Activated naive CD4-positive, alpha-beta T cell treated with anti-CD3 and anti-CD28 coated beads, Interleukin-2, amount 50 U/mL, for 24 hours (primary cell): ENCODE measurements around the gene SNRNP200.
"Not testable (repeated sequence)": the region's sequence is repeated elsewhere in the genome, so short reads cannot be mapped to it uniquely, and the experiment has no call there.

Source experiments
- H3K27ac Mint-ChIP-seq: one replicate; pipeline ENCODE4 v1.8.0; 2021; ENCODE audit warnings: mild to moderate bottlenecking, mixed read lengths
- H3K27me3 Mint-ChIP-seq: one replicate; pipeline ENCODE4 v1.8.0; 2021; ENCODE audit warnings: mixed read lengths
- H3K36me3 Mint-ChIP-seq: one replicate; pipeline ENCODE4 v1.8.0; 2021; ENCODE audit warnings: mixed read lengths
- H3K4me1 Mint-ChIP-seq: one replicate; pipeline ENCODE4 v1.8.0; 2021; ENCODE audit warnings: mixed read lengths
- H3K4me3 Mint-ChIP-seq: one replicate; pipeline ENCODE4 v1.8.0; 2021; ENCODE audit warnings: mild to moderate bottlenecking, mixed read lengths
- H3K9me3 Mint-ChIP-seq: one replicate; pipeline ENCODE4 v1.8.0; 2021; ENCODE audit warnings: mixed read lengths

SNRNP200 gene

GRCh38 chr2:96265840-96266679 lies 39.3 kb downstream of the SNRNP200 start, which contains the start of the genes CIAO1 and TMEM127:
Gene CIAO1, plus strand, starts transcription at chr2:96266225. Its CDS starts 126 bp downstream, at chr2:96266351.
Gene TMEM127, minus strand, starts transcription at chr2:96265997. Its CDS starts 616 bp downstream, at chr2:96265381.
- peak within 1 kb of the TSS; percentile 93 for H3K27ac Mint-ChIP-seq
- peaks cover 11% of the 10 kb centered on the region for H3K36me3 Mint-ChIP-seq
- H3K4me1 Mint-ChIP-seq = peaks cover 54% of the 10 kb centered on the region
- no peaks in the 10 kb centered on the region for H3K9me3 Mint-ChIP-seq
- H3K27me3 Mint-ChIP-seq = no peaks in the 10 kb centered on the region
- H3K4me3 Mint-ChIP-seq = peak within 1 kb of the TSS; percentile 97

DNA sequence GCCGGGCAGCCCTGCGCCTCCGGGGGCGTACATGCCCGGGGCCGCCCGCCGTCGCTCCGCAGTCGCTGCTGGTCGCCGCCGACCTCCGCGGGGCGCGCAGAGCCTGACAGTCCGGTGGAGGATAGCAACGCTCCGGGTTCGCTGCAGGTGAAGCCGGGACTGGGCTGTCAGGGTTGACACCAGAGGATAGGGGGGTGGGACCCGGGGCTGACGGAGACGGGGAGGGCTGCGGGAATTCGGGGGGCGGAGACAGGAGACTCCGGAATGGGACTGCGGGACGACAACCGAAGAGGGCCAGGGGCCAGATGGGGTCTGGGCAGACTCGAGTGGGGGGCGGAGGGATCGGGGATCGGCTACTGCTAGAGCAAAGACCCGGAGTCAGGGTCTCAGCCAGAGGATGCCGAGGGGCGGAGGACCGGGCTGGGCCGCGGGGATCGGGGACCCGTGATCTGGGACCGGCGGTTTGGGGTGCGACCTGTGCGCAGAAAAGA lies 40.0 kb downstream of the SNRNP200 start:
- Mint-ChIP-seq H3K9me3 (no peaks in the 10 kb centered on the region), H3K4me1 (peaks cover 60% of the 10 kb centered on the region), H3K27ac (peak overlapping the region; percentile 46), H3K27me3 (no peaks in the 10 kb centered on the region), H3K36me3 (peaks cover 11% of the 10 kb centered on the region), H3K4me3 (peak overlapping the region; percentile 97)

- peaks cover 66% of the 10 kb centered on the region for H3K4me1 Mint-ChIP-seq
Measured at GRCh38 chr2:96264656-96265348, 40.5 kb downstream of the SNRNP200 start.

DNA sequence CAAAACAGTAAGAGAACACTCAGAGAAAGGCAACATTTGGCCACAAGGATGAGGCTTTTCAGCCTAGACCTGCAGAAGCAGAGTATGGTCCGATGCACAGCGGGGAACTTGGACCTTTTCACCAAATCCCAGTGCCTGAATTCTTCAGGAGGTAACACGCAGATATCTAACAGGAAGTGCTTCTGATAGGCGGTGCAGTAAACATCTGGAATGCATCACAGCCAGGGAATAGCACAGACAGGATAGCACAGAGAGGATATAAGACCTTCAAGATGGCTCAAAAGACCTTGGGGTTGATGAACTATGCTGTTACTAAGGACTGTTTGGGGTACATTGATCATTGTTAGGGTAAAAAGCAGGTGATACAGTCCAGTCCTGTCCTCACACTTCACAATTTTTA lies 41.3 kb downstream of the SNRNP200 start:
- H3K4me3 Mint-ChIP-seq = peak overlapping the region; percentile 91
- no peaks in the 10 kb centered on the region for H3K27me3 Mint-ChIP-seq
- H3K9me3 Mint-ChIP-seq = no peaks in the 10 kb centered on the region
- peaks cover 11% of the 10 kb centered on the region for H3K36me3 Mint-ChIP-seq
- H3K4me1 Mint-ChIP-seq = peaks cover 73% of the 10 kb centered on the region
- H3K27ac Mint-ChIP-seq = no peak overlapping the region

More at GRCh38 chr2:96264656-96265348, 40.5 kb downstream of the SNRNP200 start:
- Mint-ChIP-seq H3K27ac (peak overlapping the region; percentile 74), H3K9me3 (no peaks in the 10 kb centered on the region), H3K27me3 (no peaks in the 10 kb centered on the region), H3K4me3 (peak overlapping the region; percentile 91), H3K36me3 (peaks cover 11% of the 10 kb centered on the region)

DNA sequence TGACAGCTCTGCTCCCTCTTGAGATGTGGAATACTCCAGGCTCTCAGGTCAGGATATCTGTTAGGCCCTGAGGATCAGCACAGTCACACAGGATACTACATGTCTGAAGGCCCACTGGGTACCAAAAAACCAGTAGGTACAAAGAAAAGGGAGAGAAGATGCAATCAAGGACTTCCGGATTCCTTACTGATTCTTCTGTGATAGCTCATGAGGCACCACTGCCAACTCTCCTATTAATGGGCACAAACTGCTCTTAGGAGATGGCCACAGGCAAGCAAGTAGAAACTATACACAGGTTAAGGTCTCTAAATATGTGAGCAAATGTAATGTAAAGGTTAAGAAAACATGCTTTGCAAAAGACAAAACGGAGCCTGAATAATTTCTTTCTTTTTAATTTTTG lies 43.0 kb downstream of the SNRNP200 start:
- Mint-ChIP-seq H3K4me3 (no peak overlapping the region), H3K27ac (no peak overlapping the region), H3K36me3 (peaks cover 2% of the 10 kb centered on the region), H3K4me1 (peaks cover 78% of the 10 kb centered on the region), H3K27me3 (no peaks in the 10 kb centered on the region), H3K9me3 (no peaks in the 10 kb centered on the region)

GRCh38 chr2:96261328-96262003 lies 43.9 kb downstream of the SNRNP200 start:
- Mint-ChIP-seq H3K27ac (no peak overlapping the region), H3K36me3 (peaks cover 1% of the 10 kb centered on the region), H3K4me3 (peak overlapping the region; percentile 1), H3K27me3 (no peaks in the 10 kb centered on the region), H3K4me1 (peaks cover 80% of the 10 kb centered on the region), H3K9me3 (no peaks in the 10 kb centered on the region)

GRCh38 chr2:96260387-96261260 lies 44.7 kb downstream of the SNRNP200 start:
- Mint-ChIP-seq H3K4me3 (peak overlapping the region; percentile 23), H3K27ac (peak overlapping the region; percentile 65), H3K4me1 (peaks cover 82% of the 10 kb centered on the region), H3K36me3 (no peaks in the 10 kb centered on the region), H3K27me3 (no peaks in the 10 kb centered on the region), H3K9me3 (no peaks in the 10 kb centered on the region)

GRCh38 chr2:96259497-96259921 lies 45.8 kb downstream of the SNRNP200 start:
- no peaks in the 10 kb centered on the region for H3K27me3 Mint-ChIP-seq
- peaks cover 86% of the 10 kb centered on the region for H3K4me1 Mint-ChIP-seq
- no peak overlapping the region for H3K4me3 Mint-ChIP-seq
- H3K9me3 Mint-ChIP-seq = no peaks in the 10 kb centered on the region
- peaks cover 3% of the 10 kb centered on the region for H3K36me3 Mint-ChIP-seq
- H3K27ac Mint-ChIP-seq = peak overlapping the region; percentile 51

- peaks cover 79% of the 10 kb centered on the region for H3K4me1 Mint-ChIP-seq
- H3K27ac Mint-ChIP-seq = peak overlapping the region; percentile 51
- H3K36me3 Mint-ChIP-seq = peaks cover 3% of the 10 kb centered on the region
- no peaks in the 10 kb centered on the region for H3K9me3 Mint-ChIP-seq
- H3K4me3 Mint-ChIP-seq = no peak overlapping the region
- H3K27me3 Mint-ChIP-seq = no peaks in the 10 kb centered on the region
Measured at GRCh38 chr2:96258166-96259022, 47.0 kb downstream of the SNRNP200 start.

DNA sequence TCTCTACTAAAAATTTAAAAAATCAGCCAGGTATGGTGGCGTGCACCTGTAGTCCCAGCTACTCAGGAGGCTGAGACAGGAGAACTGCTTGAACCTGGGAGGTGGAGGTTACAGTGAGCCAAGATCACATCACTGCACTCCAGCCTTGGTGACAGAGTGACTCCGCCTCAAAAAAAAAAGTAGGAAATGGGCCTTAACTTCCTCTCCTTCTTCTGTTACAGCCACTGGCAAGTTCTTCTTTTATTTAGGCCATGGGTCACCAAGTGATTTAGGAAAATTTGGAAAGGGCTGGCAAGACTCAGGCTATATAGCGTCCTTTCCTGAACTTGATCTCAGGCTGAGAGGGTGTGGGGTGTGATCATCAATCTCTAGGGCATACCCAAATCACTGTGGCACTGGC lies 47.6 kb downstream of the SNRNP200 start:
- not testable (repeated sequence) for H3K9me3 Mint-ChIP-seq, H3K27me3 Mint-ChIP-seq, H3K36me3 Mint-ChIP-seq, H3K4me3 Mint-ChIP-seq
- peak overlapping the region; percentile 51 for H3K27ac Mint-ChIP-seq
- peaks cover 76% of the 10 kb centered on the region for H3K4me1 Mint-ChIP-seq

DNA sequence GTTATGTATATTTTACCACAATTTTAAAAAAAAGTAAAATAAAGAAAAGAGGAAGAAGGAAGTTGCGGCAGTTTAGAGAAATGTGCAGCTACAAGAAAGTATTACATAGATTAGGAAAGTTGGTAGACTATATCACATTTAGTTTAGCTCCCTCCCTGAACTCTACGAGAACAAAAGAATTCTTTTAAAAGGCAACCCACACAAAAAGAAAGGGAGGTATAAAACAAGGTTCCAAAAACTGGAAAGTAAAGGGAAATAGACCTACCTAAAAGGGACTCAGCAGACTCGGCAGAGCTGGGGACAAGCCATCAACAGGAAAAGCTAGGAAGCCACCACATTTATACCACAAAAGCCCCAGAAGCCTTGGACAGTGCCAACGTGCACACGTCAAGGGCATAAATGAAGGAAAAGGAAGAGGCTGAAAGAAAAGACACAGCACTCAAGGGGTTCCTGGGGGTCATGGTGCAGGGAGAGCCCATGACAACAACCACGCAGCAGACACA lies 48.7 kb downstream of the SNRNP200 start:
- H3K27me3 Mint-ChIP-seq = no peaks in the 10 kb centered on the region
- peak overlapping the region; percentile 56 for H3K4me3 Mint-ChIP-seq
- peaks cover 3% of the 10 kb centered on the region for H3K36me3 Mint-ChIP-seq
- H3K4me1 Mint-ChIP-seq = peaks cover 66% of the 10 kb centered on the region
- no peaks in the 10 kb centered on the region for H3K9me3 Mint-ChIP-seq
- H3K27ac Mint-ChIP-seq = peak overlapping the region; percentile 84

DNA sequence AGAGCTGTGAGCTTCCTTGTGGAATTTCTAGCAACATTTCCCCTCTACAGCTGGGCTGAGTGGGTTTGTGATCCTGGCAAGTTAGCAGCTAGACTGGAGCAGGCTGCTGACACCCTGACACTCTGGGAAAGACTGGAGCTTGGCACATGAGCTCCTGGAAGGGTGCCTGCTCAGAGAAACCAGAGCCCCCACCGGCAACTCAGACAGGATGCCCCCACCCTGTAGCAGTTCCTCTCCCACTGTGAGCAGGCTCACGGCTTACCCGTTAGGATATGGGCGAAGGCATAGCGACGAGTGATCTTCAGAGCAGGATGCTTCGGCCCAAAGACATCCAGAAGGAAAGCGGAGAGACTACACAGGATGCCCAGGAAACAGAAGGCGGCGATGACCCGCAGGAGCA lies 50.8 kb downstream of the SNRNP200 start:
- Mint-ChIP-seq H3K4me1 (peaks cover 47% of the 10 kb centered on the region), H3K36me3 (peaks cover 3% of the 10 kb centered on the region), H3K27me3 (no peaks in the 10 kb centered on the region), H3K9me3 (no peaks in the 10 kb centered on the region), H3K27ac (peak overlapping the region; percentile 51), H3K4me3 (no peak overlapping the region)

DNA sequence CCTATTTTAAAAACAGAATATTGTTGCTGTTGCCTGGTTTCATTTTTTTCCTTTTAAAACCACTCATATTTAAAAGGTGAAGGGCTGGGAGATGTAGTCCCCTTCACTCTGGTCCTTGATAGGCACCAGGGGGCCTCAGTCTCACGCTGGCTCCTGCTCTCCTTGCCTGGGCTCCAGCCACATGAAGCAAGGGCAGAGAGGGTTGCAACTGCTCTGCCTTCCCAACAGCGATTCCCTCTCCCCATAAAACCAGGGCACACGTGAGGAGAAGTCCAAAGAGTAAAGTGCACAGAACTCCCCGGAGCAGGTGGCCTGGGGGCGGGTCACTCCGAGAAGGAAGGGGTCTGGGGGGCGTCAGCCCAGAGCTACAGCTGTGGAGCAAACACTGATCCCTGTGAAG lies 52.3 kb downstream of the SNRNP200 start:
- H3K36me3 Mint-ChIP-seq = peaks cover 3% of the 10 kb centered on the region
- no peaks in the 10 kb centered on the region for H3K9me3 Mint-ChIP-seq
- H3K27ac Mint-ChIP-seq = no peak overlapping the region
- H3K4me1 Mint-ChIP-seq = peaks cover 32% of the 10 kb centered on the region
- H3K27me3 Mint-ChIP-seq = no peaks in the 10 kb centered on the region
- no peak overlapping the region for H3K4me3 Mint-ChIP-seq

DNA sequence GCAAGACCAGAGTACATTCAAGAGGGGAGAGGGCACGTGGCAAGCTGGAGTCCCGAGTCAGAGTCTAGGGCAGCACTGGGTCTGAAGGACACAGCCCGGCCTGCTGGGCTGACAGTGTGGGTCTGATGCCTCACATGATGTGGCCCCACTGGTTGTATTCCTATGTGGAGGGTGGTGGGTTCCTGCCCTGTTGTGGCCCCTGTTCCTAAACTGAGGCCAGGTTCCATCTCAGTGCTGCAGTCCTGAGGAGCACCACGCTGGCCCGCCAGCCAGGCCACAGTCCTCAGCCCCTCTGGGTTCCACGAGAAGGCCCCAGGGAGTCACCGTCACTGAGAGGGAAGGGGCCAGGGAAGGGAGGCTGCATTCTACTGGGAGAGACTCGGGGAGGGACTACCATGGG lies 52.8 kb downstream of the SNRNP200 start:
- Mint-ChIP-seq H3K27me3 (no peaks in the 10 kb centered on the region), H3K9me3 (no peaks in the 10 kb centered on the region), H3K4me1 (peaks cover 30% of the 10 kb centered on the region), H3K27ac (no peak overlapping the region), H3K4me3 (no peak overlapping the region), H3K36me3 (peaks cover 3% of the 10 kb centered on the region)
